AG09309 (cell line): ENCODE data around the gene GPSM1.
"Not testable (repeated sequence)": the region's sequence is repeated elsewhere in the genome, so short reads cannot be mapped to it uniquely, and the experiment has no call there.

ENCODE experiments used
- DNase-seq: peaks from one replicate; pipeline ENCODE4 v3.0.0-alpha.2; 2010; ENCODE audit warnings: low read depth
- H3K4me3 ChIP-seq: 2 replicates; pipeline ENCODE4 v1.5.1; 2011; ENCODE audit warnings: mild to moderate bottlenecking, low read depth, low read length, moderate library complexity; ENCODE audit not compliant: control insufficient read depth
- TF ChIP-seq, protein P1 (sequence below): IDR thresholded peaks from 2 replicates; pipeline ENCODE4 v1.5.1; 2011; ENCODE audit warnings: mild to moderate bottlenecking, low read depth, low read length, inconsistent platforms; ENCODE audit not compliant: insufficient read depth, control insufficient read depth; ENCODE audit errors: missing control alignments

GPSM1 gene

DNA sequence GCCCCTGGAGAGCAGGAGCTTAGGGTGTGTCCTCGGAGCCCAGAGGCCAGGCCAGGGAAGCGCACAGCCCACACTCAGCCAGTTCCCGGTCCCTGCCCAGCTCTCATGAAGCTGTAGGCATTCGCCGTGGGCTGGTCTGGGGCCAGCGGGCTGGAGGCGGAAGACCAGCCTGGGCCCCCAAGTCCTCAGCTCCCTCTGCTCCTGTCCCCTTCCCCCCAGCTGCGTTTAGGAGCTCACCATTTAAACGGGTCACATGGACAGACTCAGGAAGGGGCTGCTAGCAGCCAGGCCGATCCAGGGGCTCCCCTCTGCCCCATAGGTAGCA lies 18.8 kb downstream of the GPSM1 start:
- H3K4me3 ChIP-seq: no peak overlapping the region
- TF ChIP-seq, protein P1, sequence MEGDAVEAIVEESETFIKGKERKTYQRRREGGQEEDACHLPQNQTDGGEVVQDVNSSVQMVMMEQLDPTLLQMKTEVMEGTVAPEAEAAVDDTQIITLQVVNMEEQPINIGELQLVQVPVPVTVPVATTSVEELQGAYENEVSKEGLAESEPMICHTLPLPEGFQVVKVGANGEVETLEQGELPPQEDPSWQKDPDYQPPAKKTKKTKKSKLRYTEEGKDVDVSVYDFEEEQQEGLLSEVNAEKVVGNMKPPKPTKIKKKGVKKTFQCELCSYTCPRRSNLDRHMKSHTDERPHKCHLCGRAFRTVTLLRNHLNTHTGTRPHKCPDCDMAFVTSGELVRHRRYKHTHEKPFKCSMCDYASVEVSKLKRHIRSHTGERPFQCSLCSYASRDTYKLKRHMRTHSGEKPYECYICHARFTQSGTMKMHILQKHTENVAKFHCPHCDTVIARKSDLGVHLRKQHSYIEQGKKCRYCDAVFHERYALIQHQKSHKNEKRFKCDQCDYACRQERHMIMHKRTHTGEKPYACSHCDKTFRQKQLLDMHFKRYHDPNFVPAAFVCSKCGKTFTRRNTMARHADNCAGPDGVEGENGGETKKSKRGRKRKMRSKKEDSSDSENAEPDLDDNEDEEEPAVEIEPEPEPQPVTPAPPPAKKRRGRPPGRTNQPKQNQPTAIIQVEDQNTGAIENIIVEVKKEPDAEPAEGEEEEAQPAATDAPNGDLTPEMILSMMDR: no peak
- DNase-seq: no peak

DNA sequence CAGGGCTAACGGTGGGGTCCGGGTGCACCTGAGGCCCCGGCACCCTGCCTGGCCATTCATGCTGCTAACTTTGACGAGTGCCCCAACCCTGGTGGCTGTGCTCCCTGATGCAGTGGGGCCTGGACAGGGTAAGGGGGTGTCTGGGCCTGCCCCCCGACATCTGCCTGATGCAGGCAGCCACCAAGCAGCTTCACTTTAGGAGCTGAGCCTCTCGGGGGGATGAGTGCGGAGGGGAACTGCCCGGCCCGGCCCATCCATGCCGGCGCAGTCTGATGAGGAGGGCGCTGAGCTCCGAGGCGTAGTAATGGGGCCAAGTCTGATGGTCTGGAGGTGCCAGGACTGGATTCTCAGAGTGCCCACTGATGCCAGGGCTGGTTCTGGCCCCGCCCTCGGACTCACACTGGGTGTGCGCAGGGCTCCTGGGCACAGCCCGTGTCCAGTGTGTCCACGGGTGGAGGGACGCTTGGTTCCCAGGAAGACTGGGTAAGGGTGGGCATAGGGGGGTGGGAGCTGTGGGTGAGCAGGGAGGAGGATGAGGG lies 19.7 kb downstream of the GPSM1 start:
- H3K4me3 ChIP-seq: no peak overlapping the region
- DNase-seq: no peak
- TF ChIP-seq, protein P1: no peak

DNA sequence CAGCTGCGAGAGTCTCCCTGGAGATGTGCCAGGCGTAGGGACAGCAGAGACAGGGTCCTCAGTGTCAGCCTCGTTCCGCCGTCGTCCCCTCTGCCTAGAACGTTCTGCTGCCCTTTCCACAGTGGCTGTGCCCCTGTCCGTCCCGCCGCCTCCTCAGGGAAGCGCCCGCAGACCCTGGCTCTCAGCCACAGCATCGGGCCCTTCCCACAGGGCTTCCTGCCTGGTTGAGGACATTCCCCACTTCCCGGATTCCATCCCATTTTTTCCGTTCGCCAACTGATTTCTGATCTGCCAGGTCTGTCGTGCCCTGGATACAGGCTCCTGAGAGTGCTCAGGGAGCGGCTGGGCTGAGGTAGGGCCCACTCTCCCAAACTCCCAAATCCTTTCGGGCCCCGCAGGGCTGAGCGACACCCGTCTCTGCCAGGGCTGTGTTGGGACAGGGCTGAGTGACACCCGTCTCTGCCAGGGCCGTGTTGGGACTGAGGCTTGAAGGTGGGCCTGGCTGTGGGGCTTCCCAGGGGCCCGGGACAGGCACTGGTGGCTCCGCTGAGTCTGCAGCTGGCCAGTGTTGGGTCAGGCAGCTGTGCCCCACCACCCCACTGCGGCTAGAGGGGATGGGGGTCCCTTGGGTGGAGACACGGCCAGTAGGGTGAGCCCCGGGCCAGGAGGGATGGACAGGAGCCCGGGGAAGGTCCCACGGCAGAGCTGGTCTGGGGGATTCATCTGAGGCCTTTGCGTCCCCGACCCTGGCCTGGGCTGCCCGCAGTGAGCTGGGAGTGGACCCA lies 20.3 kb downstream of the GPSM1 start:
- H3K4me3 ChIP-seq: no peak overlapping the region
- no peak for DNase-seq
- TF ChIP-seq, protein P1: no peak

DNA sequence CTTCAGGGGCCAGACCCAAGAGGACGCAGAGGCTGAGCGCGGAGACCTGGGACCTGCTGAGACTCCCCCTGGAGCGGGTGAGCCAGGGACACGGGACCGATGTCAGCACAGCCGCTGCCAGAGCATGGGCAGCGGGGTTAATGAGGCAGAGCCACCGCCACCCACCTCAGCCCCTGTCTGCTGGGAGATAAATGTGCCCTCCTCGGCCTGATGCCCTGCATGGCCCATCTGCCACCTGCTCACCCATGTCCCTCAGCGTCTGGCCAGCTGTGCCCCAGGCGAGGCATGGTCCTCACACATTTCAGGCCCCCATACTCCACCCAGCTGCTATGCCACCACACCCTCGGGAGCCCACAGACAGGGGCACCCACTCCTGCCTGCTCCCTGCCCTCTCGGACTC lies 21.4 kb downstream of the GPSM1 start:
- no peak overlapping the region for H3K4me3 ChIP-seq
- TF ChIP-seq, protein P1: no peak
- no peak for DNase-seq

DNA sequence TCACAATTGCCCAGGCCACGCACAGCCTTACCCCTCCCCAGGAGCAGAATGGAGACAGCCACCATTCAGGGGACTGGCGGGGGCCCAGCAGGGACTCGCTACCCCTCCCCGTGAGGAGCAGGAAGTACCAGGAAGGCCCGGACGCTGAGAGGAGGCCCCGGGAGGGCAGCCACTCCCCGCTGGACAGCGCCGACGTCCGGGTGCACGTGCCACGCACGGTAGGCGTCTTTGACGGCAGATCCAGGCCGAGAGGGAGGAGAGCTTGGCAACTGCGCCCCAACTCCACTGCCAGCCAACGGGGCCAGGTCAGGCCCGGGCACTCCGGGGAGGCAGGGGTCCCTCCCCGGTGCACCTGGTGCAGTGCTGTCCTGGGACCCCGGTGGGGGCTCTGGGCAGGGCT lies 22.2 kb downstream of the GPSM1 start:
- DNase-seq: no peak
- TF ChIP-seq, protein P1: no peak
- no peak overlapping the region for H3K4me3 ChIP-seq

DNA sequence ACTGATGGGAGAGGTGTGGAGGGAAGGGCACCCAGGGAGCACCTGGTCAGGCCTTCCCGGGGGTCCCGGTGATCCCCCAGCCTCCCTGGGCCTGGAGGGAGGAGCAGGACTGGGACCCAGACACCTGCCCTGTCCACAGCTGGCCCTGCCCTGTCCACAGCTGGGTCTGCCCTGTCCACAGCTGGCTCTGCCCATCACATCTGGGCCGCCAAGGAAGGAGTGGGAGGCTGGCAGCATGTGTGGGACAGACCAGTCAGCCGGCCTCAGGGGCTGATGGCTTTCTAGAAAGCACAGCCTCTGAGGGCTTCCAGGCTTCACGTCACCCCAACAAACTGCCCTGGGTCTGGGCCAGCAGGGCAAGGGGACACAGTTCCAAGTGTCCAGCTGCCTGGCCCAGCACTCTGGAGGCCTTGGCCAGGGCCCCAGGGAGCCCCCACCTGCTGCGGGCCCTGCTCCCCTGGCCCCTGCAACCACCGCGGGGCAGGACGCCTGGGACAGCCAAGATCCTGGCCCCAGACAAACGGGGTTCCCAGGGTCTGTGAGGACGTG lies 24.0 kb downstream of the GPSM1 start:
- TF ChIP-seq, protein P1: no peak
- H3K4me3 ChIP-seq: no peak overlapping the region
- no peak for DNase-seq

DNA sequence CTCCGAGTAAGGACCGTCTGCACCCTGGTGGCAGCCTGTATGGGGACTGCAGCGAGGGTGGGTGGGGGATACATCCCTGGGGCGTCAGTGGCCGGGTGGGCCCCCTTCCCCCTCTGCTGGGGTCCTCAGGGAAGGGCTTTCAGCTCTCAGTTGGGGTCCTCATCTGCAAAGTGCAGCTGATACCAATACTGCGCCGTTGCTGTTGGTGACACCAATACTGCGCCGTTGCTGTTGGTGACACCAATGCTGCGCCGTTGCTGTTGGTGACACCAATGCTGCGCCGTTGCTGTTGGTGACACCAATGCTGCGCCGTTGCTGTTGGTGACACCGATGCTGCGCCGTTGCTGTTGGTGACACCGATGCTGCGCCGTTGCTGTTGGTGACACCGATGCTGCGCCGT lies 24.5 kb downstream of the GPSM1 start:
- H3K4me3 ChIP-seq, DNase-seq: not testable (repeated sequence)
